ENCODE results near the gene ARHGEF17.

The ARHGEF17 gene

DNA sequence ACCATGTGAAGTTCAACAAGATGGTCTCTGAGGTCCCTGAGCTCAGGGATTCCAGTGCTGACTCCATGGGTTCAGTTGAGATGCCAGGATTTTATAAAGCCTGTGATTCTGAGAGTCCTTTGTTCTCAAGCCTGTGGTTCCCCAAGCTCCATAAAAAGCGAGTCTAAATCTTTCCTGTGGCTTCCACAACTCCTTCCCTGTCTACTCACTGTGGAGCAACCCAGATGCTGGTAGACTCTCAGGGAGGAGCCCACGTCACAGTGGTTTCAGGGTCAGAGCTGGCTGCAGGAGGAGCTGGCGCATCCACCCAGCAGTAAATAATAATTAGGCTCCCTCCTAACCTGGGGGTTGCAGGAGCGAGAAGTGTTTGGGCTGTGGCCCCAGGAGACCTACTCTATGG, 66.1 kb downstream of the ARHGEF17 start:
- DNase-seq (ENCODE audit: low read depth), result no peak
- no peak for TF ChIP-seq CTCF (IDR thresholded peaks at IDR 0.05; ENCODE audit: low read depth, low read length, missing control alignments)
- H3K4me3 ChIP-seq (ENCODE audit: low read depth, low read length), result no peak overlapping the region

- H3K4me3 ChIP-seq (ENCODE audit: low read depth, low read length), result no peak overlapping the region
- no peak for TF ChIP-seq CTCF (IDR thresholded peaks at IDR 0.05; ENCODE audit: low read depth, low read length, missing control alignments)
- no peak for DNase-seq (ENCODE audit: low read depth)
Measured at GRCh38 chr11:73375830-73376159, 67.7 kb downstream of the ARHGEF17 start.

DNA sequence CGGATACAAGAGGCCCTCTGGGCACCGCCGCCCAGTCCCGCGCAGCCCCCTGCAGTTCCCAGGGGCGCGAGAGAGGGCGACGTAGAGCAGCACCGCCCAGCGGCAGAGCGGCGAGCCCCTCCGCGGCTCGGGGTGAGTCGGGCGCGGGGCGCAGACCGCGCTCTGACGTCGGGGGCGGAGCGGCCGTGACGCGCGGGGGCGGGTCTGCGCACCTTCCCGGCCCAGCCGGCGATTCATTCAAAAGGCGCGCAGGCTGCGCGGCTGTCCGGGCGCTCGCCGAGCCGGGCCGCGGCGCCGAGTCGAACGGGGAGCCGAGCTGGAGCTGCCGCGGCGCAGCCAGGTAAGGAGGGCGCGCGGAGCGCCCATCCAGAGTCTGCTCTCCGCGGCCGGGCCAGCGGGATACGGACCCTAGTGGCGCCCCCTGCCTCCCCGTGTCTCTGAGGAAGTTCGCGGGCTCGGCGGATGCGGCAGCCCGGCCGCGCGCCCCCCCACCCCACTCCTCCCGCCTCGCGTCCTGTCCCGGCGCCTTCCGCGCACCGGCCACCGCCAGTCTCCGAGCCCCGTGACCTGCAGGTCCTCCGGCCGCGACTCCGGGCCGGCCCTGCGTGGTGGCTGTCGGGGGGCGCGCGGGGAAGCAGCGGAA, 68.2 kb downstream of the ARHGEF17 start, which contains the start of gene RELT:
TSS of gene RELT (plus strand) at position 240 of the 643 bp plus-strand sequence. CDS start 12,738 bp downstream, outside the sequence.
- peak; percentile 80 for TF ChIP-seq CTCF (IDR thresholded peaks at IDR 0.05; ENCODE audit: low read depth, low read length, missing control alignments)
- DNase-seq (ENCODE audit: low read depth), result no peak

GRCh38 chr11:73376803-73377629, 68.9 kb downstream of the ARHGEF17 start:
- H3K4me3 ChIP-seq (ENCODE audit: low read depth, low read length), result peak overlapping the region; percentile 96
- no peak for TF ChIP-seq CTCF (IDR thresholded peaks at IDR 0.05; ENCODE audit: low read depth, low read length, missing control alignments)
- DNase-seq (ENCODE audit: low read depth), result peak; percentile 63

More for the DNA sequence above, 68.2 kb downstream of the ARHGEF17 start, which contains the start of gene RELT:
- H3K4me3 ChIP-seq (ENCODE audit: low read depth, low read length), result peak within 1 kb of the TSS; percentile 96

GRCh38 chr11:73379189-73379880, 71.3 kb downstream of the ARHGEF17 start:
- no peak for DNase-seq (ENCODE audit: low read depth)
- peak overlapping the region; percentile 96 for H3K4me3 ChIP-seq (ENCODE audit: low read depth, low read length)
- TF ChIP-seq CTCF (IDR thresholded peaks at IDR 0.05; ENCODE audit: low read depth, low read length, missing control alignments), result no peak

DNA sequence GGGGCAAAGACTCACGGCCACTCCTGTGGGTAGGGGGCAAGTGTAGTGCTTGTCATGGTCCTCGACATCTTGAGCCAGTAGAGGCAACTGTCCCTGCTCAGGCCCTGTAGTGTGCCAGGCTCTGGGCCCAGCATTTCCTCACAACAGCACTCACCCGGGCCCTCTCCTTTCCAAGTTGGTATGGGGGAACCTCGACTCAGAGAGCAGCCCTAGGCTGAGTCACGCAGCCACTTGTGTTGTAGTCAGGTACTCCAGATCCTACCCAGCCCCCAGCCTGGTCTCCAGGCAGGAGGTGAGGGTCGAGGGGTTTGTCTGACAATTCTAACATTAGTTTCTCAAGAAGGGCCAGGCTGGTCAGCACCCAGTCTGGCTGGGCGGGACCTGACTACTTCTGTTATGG, 72.3 kb downstream of the ARHGEF17 start:
- no peak for DNase-seq (ENCODE audit: low read depth)
- peak overlapping the region; percentile 96; the same call in 1 of the 2 replicates for H3K4me3 ChIP-seq (ENCODE audit: low read depth, low read length)
- TF ChIP-seq CTCF (IDR thresholded peaks at IDR 0.05; ENCODE audit: low read depth, low read length, missing control alignments), result no peak

Data from GM12864 (cell line).